IMR-90 (cell line): Measurements from ENCODE around the gene FAM13B. TPM values are rescaled to one million over a fixed set of nuclear protein-coding genes. Genes with fewer than 3 reads are reported as not detected.

Experiments used
- ATAC-seq: fragments of 200-7000 bp; cut with Tn5 transposase; 2 replicates; pipeline ENCODE4 v1.9.1; 2020; ENCODE audit warnings: low read depth, mild to moderate bottlenecking, moderate library complexity
- BruUV-seq: library from RNA; stranded (reverse); fragments of 400-500 nt; replicated peaks from 2 replicates; lab custom pipeline; 2021; lab: Mats Ljungman, UMichigan
- CTCF ChIA-PET: fragments of 300-600 bp; formaldehyde crosslinking; extraction: SDS; loops from one replicate; lab custom pipeline; 2021; ENCODE audit warnings: antibody characterized with exemption; lab: Yijun Ruan, JAX
- POLR2A ChIA-PET: fragments of 300-600 bp; sonication (Branson Sonifier 250); formaldehyde crosslinking; loops from one replicate; lab custom pipeline; 2022; ENCODE audit warnings: antibody characterized with exemption; ENCODE audit not compliant: unreplicated experiment; lab: Charles Lee
- DNase-seq: peaks from one replicate; pipeline ENCODE4 v3.0.0; 2013
- H2AFZ ChIP-seq: replicated peaks from 2 replicates; pipeline ENCODE3; 2013; ENCODE audit warnings: low read length, mild to moderate bottlenecking; ENCODE audit not compliant: poor library complexity
- H2AK5ac ChIP-seq: 2 replicates; pipeline ENCODE4 v1.6.1; 2013; ENCODE audit warnings: low read depth, low read length, inconsistent platforms
- H2AK9ac ChIP-seq: replicated peaks from 2 replicates; pipeline ENCODE3; 2013; ENCODE audit warnings: mild to moderate bottlenecking, low read depth, low read length, moderate library complexity; ENCODE audit not compliant: poor library complexity
- H2BK120ac ChIP-seq: 2 replicates; pipeline ENCODE4 v1.6.1; 2013; ENCODE audit warnings: low read depth, low read length, inconsistent platforms
- H2BK15ac ChIP-seq: 3 replicates; pipeline ENCODE4 v1.6.1; 2013; ENCODE audit warnings: low read depth, low read length, inconsistent platforms
- H2BK20ac ChIP-seq: 2 replicates; pipeline ENCODE4 v1.6.1; 2013; ENCODE audit warnings: low read depth, mild to moderate bottlenecking, inconsistent platforms, low read length, moderate library complexity
- H2BK5ac ChIP-seq: 2 replicates; pipeline ENCODE4 v1.6.1; 2013; ENCODE audit warnings: mild to moderate bottlenecking, low read depth, low read length, inconsistent platforms; ENCODE audit not compliant: poor library complexity, severe bottlenecking
- H3K14ac ChIP-seq: replicated peaks from 2 replicates; pipeline ENCODE4 v1.6.1; 2013; ENCODE audit warnings: low read depth, low read length, inconsistent platforms
- H3K18ac ChIP-seq: 2 replicates; pipeline ENCODE4 v1.6.1; 2013; ENCODE audit warnings: low read depth, low read length, control low read depth
- H3K23ac ChIP-seq: 2 replicates; pipeline ENCODE4 v1.6.1; 2013; ENCODE audit warnings: low read depth, low read length, inconsistent platforms
- H3K27ac ChIP-seq: 2 replicates; pipeline ENCODE4 v1.5.1; 2013; ENCODE audit warnings: mild to moderate bottlenecking, control low read depth, low read length; ENCODE audit not compliant: insufficient read depth
- H3K27me3 ChIP-seq: 2 replicates; pipeline ENCODE4 v1.6.1; 2013; ENCODE audit warnings: low read length; ENCODE audit not compliant: control insufficient read depth, insufficient read depth
- H3K36me3 ChIP-seq: 2 replicates; pipeline ENCODE4 v1.6.1; 2013; ENCODE audit warnings: low read length, mixed read lengths; ENCODE audit not compliant: control insufficient read depth, insufficient read depth
- H3K4ac ChIP-seq: 2 replicates; pipeline ENCODE4 v1.6.1; 2013; ENCODE audit warnings: low read depth, low read length, inconsistent platforms
- H3K4me1 ChIP-seq: 2 replicates; pipeline ENCODE4 v1.6.1; 2013; ENCODE audit warnings: low read length, mixed read lengths; ENCODE audit not compliant: control insufficient read depth, insufficient read depth
- H3K4me2 ChIP-seq: 2 replicates; pipeline ENCODE4 v1.6.1; 2013; ENCODE audit warnings: low read depth, mild to moderate bottlenecking, control low read depth, low read length, moderate library complexity
- H3K4me3 ChIP-seq: 2 replicates; pipeline ENCODE4 v1.5.1; 2013; ENCODE audit warnings: low read depth, mild to moderate bottlenecking, control low read depth, low read length, moderate library complexity; ENCODE audit not compliant: insufficient read depth
- H3K56ac ChIP-seq: 2 replicates; pipeline ENCODE4 v1.6.1; 2013; ENCODE audit warnings: low read length, inconsistent platforms; ENCODE audit not compliant: insufficient read depth; ENCODE audit errors: extremely low read depth
- H3K79me1 ChIP-seq, 2 experiments: 2 replicates each; pipeline ENCODE4 v1.6.1; 2013; ENCODE audit warnings: low read length in 2 of 2, inconsistent platforms in 1 of 2, low read depth in 1 of 2
- H3K9ac ChIP-seq: 2 replicates; pipeline ENCODE4 v1.6.1; 2013; ENCODE audit warnings: low read depth, low read length, control low read depth
- H3K9me1 ChIP-seq: 2 replicates; pipeline ENCODE4 v1.6.1; 2013; ENCODE audit warnings: low read length, inconsistent platforms; ENCODE audit not compliant: insufficient read depth
- H3K9me3 ChIP-seq: 2 replicates; pipeline ENCODE4 v1.6.1; 2013; ENCODE audit warnings: low read length; ENCODE audit not compliant: control insufficient read depth, insufficient read depth
- H4K20me1 ChIP-seq: 2 replicates; pipeline ENCODE4 v1.6.1; 2013; ENCODE audit warnings: low read length, inconsistent platforms; ENCODE audit not compliant: insufficient read depth
- H4K5ac ChIP-seq: 2 replicates; pipeline ENCODE4 v1.6.1; 2013; ENCODE audit warnings: mild to moderate bottlenecking, low read depth, low read length, control low read depth
- H4K8ac ChIP-seq, 2 experiments: 2 replicates each; pipeline ENCODE4 v1.6.1; 2013; ENCODE audit warnings: low read depth in 2 of 2, low read length in 2 of 2, control low read depth in 1 of 2, inconsistent platforms in 1 of 2
- H4K91ac ChIP-seq: 2 replicates; pipeline ENCODE4 v1.6.1; 2013; ENCODE audit warnings: low read depth, low read length, inconsistent platforms; ENCODE audit not compliant: insufficient read depth
- MAFK ChIP-seq: IDR thresholded peaks from 2 replicates; pipeline ENCODE4 v1.6.1; 2012; ENCODE audit warnings: low read depth, low read length, improper control_type of control experiment
- NFE2L2 ChIP-seq: fragments of 150-350 bp; IDR thresholded peaks from 2 replicates; pipeline ENCODE4 v1.6.1; 2016; ENCODE audit warnings: low read depth, mild to moderate bottlenecking, low read length
- RCOR1 ChIP-seq: IDR thresholded peaks from 2 replicates; pipeline ENCODE4 v1.6.1; 2012; ENCODE audit warnings: mild to moderate bottlenecking, low read length, improper control_type of control experiment; ENCODE audit not compliant: insufficient replicate concordance
- dilution Hi-C: fragments of 300-500 bp; cut with HindIII; formaldehyde crosslinking; loops from one replicate; pipeline ENCODE4 v1.14.3; 2018; ENCODE audit warnings: low sequenced_read_pairs; ENCODE audit not compliant: unreplicated experiment
- in situ Hi-C: fragments of 300-500 bp; cut with MboI; formaldehyde crosslinking; loops from 3 replicates; pipeline ENCODE4 v1.14.3; 2019; ENCODE audit warnings: low sequenced_read_pairs, inconsistent platforms, mixed read lengths
- intact Hi-C: fragments of 100-400 bp; cut with micrococcal nuclease; formaldehyde crosslinking; loops from 2 replicates; pipeline ENCODE4 v1.10.0; 2022
- polyA plus RNA-seq, 3 experiments: library from polyadenylated mRNA; depleted of rRNA; stranded (reverse); fragments of >200 nt; gene quantifications; 2 replicates each; pipeline ENCODE4 v1.2.3, GENCODE V29; 2012; ENCODE audit warnings: low replicate concordance in 1 of 3
- total RNA-seq: library from RNA; depleted of rRNA; stranded (reverse); fragments of >200 nt; gene quantifications from 2 replicates; pipeline ENCODE4 v1.2.3, GENCODE V29; 2012
- TF ChIP-seq, protein P1 (sequence below): conservative IDR thresholded peaks from 2 replicates; pipeline ENCODE4 v1.5.1; 2012; ENCODE audit warnings: mild to moderate bottlenecking, low read depth, low read length, improper control_type of control experiment

Gene FAM13B
- total and polyA plus RNA-seq, 2 of the 4 experiments (the other 2 are of a cell fraction) = 14.6 to 15.1 TPM

DNA sequence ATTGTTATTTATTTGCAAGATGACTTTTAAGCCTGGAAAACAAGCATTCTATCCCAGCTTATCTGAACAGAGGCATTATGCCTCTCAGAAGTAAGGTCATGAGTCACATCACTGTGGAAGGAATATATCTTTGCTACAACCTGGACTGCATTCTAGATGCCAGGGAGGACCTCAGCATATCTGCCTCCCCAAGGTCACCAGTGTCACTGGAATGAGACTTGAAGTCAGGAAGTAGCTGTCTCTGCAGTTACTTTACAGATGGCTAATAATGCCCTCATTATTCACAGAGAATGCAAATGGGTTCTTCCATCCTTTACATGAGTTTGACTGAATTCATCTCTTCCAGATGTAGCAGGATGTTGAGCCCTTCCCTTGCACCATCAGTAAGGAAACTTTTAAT, 4.4 kb upstream of the FAM13B start:
- in situ Hi-C loops (loop anchor here (10.0 to 25.0 kb wide), 2 partner anchors 100 to 282 kb away; partner anchors contain the start of genes HNRNPA0 and NME5), dilution Hi-C loops (no loop called here), intact Hi-C loops (loop anchor here (2.0 kb wide), 1 partner anchor 96 kb away; no protein-coding TSS in a partner anchor)
- Histone ChIP-seq H3K27me3 (no peaks in the 10 kb centered on the region), H3K4me3 (no peak overlapping the region), H2BK5ac (no peak overlapping the region), H3K56ac (no peak overlapping the region), H4K20me1 (peaks cover 5% of the 10 kb centered on the region), H2BK120ac (no peak overlapping the region), H3K9me1 (no peaks in the 10 kb centered on the region), H4K91ac (no peak overlapping the region), H3K23ac (no peak overlapping the region), H3K4me2 (no peak overlapping the region), H3K18ac (no peak overlapping the region), H3K9me3 (no peaks in the 10 kb centered on the region), H3K4me1 (no peaks in the 10 kb centered on the region; the same call in 1 of the 2 replicates), H2AK5ac (no peak overlapping the region), H2AFZ (no peak overlapping the region), H3K36me3 (no peaks in the 10 kb centered on the region), H2BK20ac (no peak overlapping the region), H3K14ac (no peak overlapping the region), H3K4ac (no peak overlapping the region), H4K5ac (no peak overlapping the region), H3K79me1 (peaks cover 0 to 12% of the 10 kb centered on the region in 2 experiments; a peak in 3 of 4 replicates), H3K9ac (no peak overlapping the region), H2AK9ac (no peak overlapping the region), H4K8ac (no peak overlapping the region), H2BK15ac (no peak overlapping the region), H3K27ac (no peak overlapping the region)
- POLR2A ChIA-PET = no interaction called here
- DNase-seq (no peak), ATAC-seq (no peak)
- CTCF ChIA-PET = interaction anchor here (1.9 to 2.5 kb wide), 2 partner anchors 28 to 32 kb away, joined by 6 to 11 read pairs; no protein-coding TSS in a partner anchor
- no TSS peak for BruUV-seq
- TF ChIP-seq MAFK (no peak), NFE2L2 (no peak), RCOR1 (no peak)
- TF ChIP-seq, protein P1, sequence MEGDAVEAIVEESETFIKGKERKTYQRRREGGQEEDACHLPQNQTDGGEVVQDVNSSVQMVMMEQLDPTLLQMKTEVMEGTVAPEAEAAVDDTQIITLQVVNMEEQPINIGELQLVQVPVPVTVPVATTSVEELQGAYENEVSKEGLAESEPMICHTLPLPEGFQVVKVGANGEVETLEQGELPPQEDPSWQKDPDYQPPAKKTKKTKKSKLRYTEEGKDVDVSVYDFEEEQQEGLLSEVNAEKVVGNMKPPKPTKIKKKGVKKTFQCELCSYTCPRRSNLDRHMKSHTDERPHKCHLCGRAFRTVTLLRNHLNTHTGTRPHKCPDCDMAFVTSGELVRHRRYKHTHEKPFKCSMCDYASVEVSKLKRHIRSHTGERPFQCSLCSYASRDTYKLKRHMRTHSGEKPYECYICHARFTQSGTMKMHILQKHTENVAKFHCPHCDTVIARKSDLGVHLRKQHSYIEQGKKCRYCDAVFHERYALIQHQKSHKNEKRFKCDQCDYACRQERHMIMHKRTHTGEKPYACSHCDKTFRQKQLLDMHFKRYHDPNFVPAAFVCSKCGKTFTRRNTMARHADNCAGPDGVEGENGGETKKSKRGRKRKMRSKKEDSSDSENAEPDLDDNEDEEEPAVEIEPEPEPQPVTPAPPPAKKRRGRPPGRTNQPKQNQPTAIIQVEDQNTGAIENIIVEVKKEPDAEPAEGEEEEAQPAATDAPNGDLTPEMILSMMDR = no peak
